Right lobe of liver (tissue), 6 donors: ENCODE data around the gene PVALEF. TPM values are rescaled to one million over a fixed set of nuclear protein-coding genes. Genes with fewer than 3 reads are reported as not detected.

Experiments used
- ATAC-seq, 4 donors: fragments of 200-7000 bp; cut with Tn5 transposase; one replicate each; pipeline ENCODE4 v1.9.1; 2020; ENCODE audit warnings: mild to moderate bottlenecking in 4 of 4, moderate library complexity in 4 of 4
- DNase-seq, 3 donors: peaks; one replicate each; pipeline ENCODE4 v3.0.0-alpha.2; 2020
- H3K27ac ChIP-seq, 3 donors: fragments of 200-600 bp; one replicate each; pipeline ENCODE4 v1.8.0; 2022
- H3K27me3 ChIP-seq, 2 donors: fragments of 200-600 bp; one replicate each; pipeline ENCODE4 v1.8.0; 2022
- H3K36me3 ChIP-seq, 4 donors: fragments of 200-600 bp; sonication (generic) in 1 of 4; one replicate each; pipeline versions ENCODE4 v1.5.1 to v1.8.0; 2017 to 2022; ENCODE audit warnings: control low read depth in 1 of 4
- H3K4me1 ChIP-seq, 4 donors: fragments of 200-600 bp; sonication (generic) in 1 of 4; one replicate each; pipeline versions ENCODE4 v1.5.1 to v1.8.0; 2017 to 2022; ENCODE audit warnings: control low read depth in 1 of 4
- H3K4me3 ChIP-seq, 3 donors: fragments of 200-600 bp; one replicate each; pipeline ENCODE4 v1.8.0; 2022
- H3K9me3 ChIP-seq, 4 donors: fragments of 200-600 bp; sonication (generic) in 1 of 4; one replicate each; pipeline versions ENCODE4 v1.5.1 to v1.8.0; 2017 to 2022; ENCODE audit warnings: control low read depth in 1 of 4
- CTCF ChIP-seq, 4 donors: fragments of 200-600 bp in 3 of 4; fragments of 450-650 bp in 1 of 4; IDR thresholded peaks; one replicate each; pipeline versions ENCODE4 v1.5.1 to v1.8.0; 2016 to 2022; ENCODE audit warnings: antibody characterized with exemption in 4 of 4, mild to moderate bottlenecking in 2 of 4
- POLR2A ChIP-seq: fragments of 450-650 bp; IDR thresholded peaks from one replicate; pipeline ENCODE4 v1.6.1; 2017; ENCODE audit warnings: antibody characterized with exemption, mild to moderate bottlenecking
- WGBS: methylation state at CpG from one replicate; pipeline ENCODE4 v1.1.6; 2018; ENCODE audit warnings: low coverage, low lambda C conversion rate; ENCODE audit not compliant: insufficient coverage; ENCODE audit errors: missing lambda C conversion rate; 5-methylcytosine and 5-hydroxymethylcytosine counted together
- intact Hi-C, 2 donors: fragments of 100-400 bp; cut with DNase I; formaldehyde crosslinking; loops; one replicate each; pipeline versions ENCODE4 v1.11.2 to v1.14.1; 2022
- total RNA-seq, 6 experiments: library from RNA; depleted of rRNA in 2 of 6; stranded (reverse); fragments of >200 nt in 2 of 6; fragmentation: NEBNext Ultra II Directional in 3 of 6; extraction: Animal tissue kit (Norgen Biotek cat#: 25700) in 3 of 6; gene quantifications; one replicate each; pipeline versions ENCODE4 v1.1.0 to v1.2.4, GENCODE V29; 2016 to 2023
- donor health status: DM: no; HTN: yes; CAD: no.
- donor health status: DM: no; HTN: no; CAD: no.
- donor health status: DM: no; HTN: no; CAD: no.
- donor health status: DM: no; HTN: yes; CAD: no.
- donor health status: DM: no; HTN: yes; CAD: no.

PVALEF gene
- total RNA-seq, 6 experiments from 2014 or later: not detected

- Histone ChIP-seq H3K4me3 (peak overlapping the region; percentile 11 to 26 (median 16)), H3K4me1 (peaks cover 0 to under 1% (median 0%) of the 10 kb centered on the region in 4 donors), H3K9me3 (no peaks in the 10 kb centered on the region), H3K36me3 (no peaks in the 10 kb centered on the region), H3K27me3 (no peaks in the 10 kb centered on the region), H3K27ac (peak overlapping the region in 2 of 3 donors; percentile 33 to 38)
- no CpG with 5 or more reads among the region's 25 CpGs for WGBS
- no peak for TF ChIP-seq CTCF (IDR thresholded peaks at IDR 0.05)
- TF ChIP-seq POLR2A: no peak
- intact Hi-C loops: no loop called here
- DNase-seq (peak in 1 of 3 donors; percentile 24), ATAC-seq (peak in 1 of 4 donors; percentile 2)
Measured at GRCh38 chr17:81159611-81160265, 5.6 kb upstream of the PVALEF start.

- no CpG with 5 or more reads among the region's 28 CpGs for WGBS
- Histone ChIP-seq H3K4me1 (peaks cover 0 to 6% (median 0%) of the 10 kb centered on the region in 4 donors), H3K4me3 (peak overlapping the region; percentile 11 to 26 (median 16)), H3K27ac (peak overlapping the region in 2 of 3 donors; percentile 33 to 38), H3K36me3 (no peaks in the 10 kb centered on the region), H3K27me3 (peaks cover 0 to 3% of the 10 kb centered on the region in 2 donors), H3K9me3 (no peaks in the 10 kb centered on the region)
- ATAC-seq (peak; percentile 42 to 69 (median 63)), DNase-seq (peak in 1 of 3 donors; percentile 65)
- intact Hi-C loops: no loop called here
- TF ChIP-seq POLR2A (no peak), CTCF (IDR thresholded peaks at IDR 0.05) (no peak)
Measured at GRCh38 chr17:81160306-81160705, 5.0 kb upstream of the PVALEF start.

GRCh38 chr17:81160747-81161453, 4.4 kb upstream of the PVALEF start:
- no peak overlapping the region for H3K4me3 ChIP-seq
- H3K27ac ChIP-seq: no peak overlapping the region
- H3K36me3 ChIP-seq: no peaks in the 10 kb centered on the region
- no peak for ATAC-seq
- peaks cover 0 to 11% (median 0%) of the 10 kb centered on the region in 4 donors for H3K4me1 ChIP-seq
- TF ChIP-seq POLR2A (no peak), CTCF (IDR thresholded peaks at IDR 0.05) (no peak)
- no peaks in the 10 kb centered on the region for H3K9me3 ChIP-seq
- H3K27me3 ChIP-seq: peaks cover 0 to 8% of the 10 kb centered on the region in 2 donors
- WGBS: 76% methylated on average over 8 of the region's 32 CpGs
- DNase-seq: peak in 1 of 3 donors; percentile 19
- intact Hi-C loops: no loop called here

GRCh38 chr17:81161536-81161935, 3.8 kb upstream of the PVALEF start:
- H3K4me3 ChIP-seq: no peak overlapping the region
- H3K36me3 ChIP-seq: no peaks in the 10 kb centered on the region
- TF ChIP-seq CTCF (IDR thresholded peaks at IDR 0.05) (no peak), POLR2A (no peak)
- DNase-seq (peak in 1 of 3 donors; percentile 18), ATAC-seq (no peak)
- H3K9me3 ChIP-seq: no peaks in the 10 kb centered on the region
- peaks cover 0 to 11% (median 0%) of the 10 kb centered on the region in 4 donors for H3K4me1 ChIP-seq
- no CpG with 5 or more reads among the region's 15 CpGs for WGBS
- intact Hi-C loops: no loop called here
- H3K27ac ChIP-seq: no peak overlapping the region
- H3K27me3 ChIP-seq: peaks cover 0 to 8% of the 10 kb centered on the region in 2 donors
